ENCODE measurements around the gene JPH2. TPM values are rescaled to one million over a fixed set of nuclear protein-coding genes. Genes with fewer than 3 reads are reported as not detected.
A peak's percentile ranks its signal among the peaks of the same experiment; 100 is the strongest.

Gene JPH2
- total RNA-seq, 1 experiment from 2014 or later = 9.9 TPM

DNA sequence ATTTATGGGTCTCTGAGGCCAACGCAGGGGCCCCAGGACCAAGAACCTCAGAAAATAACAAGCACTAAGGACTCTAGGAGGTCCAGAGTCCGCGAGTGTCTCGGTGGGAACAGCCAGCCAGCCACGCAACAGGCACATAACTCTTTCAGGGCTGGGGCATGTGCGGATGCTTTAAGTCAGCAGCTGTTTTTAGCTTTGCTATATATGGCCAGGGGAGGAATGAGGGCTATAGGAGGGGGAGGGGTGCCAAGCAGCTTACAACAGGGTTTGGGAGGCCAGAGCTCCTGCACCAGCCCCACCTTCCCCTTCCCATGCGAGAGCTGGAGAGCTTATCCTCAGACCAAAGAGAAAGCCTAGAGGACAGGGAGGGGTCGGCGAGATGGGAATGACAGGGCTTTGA lies 6.2 kb downstream of the JPH2 start:
- Histone ChIP-seq H3K4me3 (no peak overlapping the region), H3K36me3 (no peaks in the 10 kb centered on the region), H3K9me3 (no peaks in the 10 kb centered on the region), H3K27me3 (no peaks in the 10 kb centered on the region)
- no peak for DNase-seq

DNA sequence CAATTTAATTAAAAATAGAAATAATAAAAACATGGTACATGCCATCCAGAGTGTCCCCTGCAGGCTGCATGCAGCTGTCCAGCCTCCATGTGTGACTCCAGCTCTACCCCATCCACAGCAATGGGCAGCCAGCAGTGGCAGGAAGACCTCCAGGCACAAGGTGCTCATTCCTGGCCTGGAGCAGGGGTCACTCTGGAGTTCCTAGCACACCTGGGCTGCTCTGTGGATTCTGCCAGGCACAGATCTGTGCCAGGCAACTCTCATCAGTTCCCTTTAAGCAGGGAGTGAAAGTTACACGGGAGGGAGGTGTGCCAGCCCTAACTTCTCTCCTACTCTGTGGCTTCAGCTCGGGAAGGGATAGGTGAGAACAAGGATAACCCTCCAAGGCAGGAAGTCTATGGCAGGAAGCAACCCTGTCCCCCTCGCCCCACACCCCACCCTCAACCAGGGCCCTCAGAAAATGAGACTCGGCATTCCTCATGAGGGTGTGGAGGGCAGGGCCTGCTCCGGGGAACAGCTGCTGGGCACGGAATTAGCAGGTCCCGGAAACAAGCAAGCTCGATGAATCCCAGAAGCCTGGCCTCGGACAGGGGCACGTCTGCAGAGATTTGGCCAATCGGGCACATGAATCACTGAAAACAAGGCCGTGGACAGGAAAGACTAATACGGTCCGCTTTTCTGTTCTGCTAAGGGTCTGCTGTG lies 10.0 kb downstream of the JPH2 start:
- no peaks in the 10 kb centered on the region for H3K27me3 ChIP-seq
- H3K36me3 ChIP-seq = no peaks in the 10 kb centered on the region
- DNase-seq = peak; percentile 34
- no peak overlapping the region for H3K4me3 ChIP-seq
- no peaks in the 10 kb centered on the region for H3K9me3 ChIP-seq

DNA sequence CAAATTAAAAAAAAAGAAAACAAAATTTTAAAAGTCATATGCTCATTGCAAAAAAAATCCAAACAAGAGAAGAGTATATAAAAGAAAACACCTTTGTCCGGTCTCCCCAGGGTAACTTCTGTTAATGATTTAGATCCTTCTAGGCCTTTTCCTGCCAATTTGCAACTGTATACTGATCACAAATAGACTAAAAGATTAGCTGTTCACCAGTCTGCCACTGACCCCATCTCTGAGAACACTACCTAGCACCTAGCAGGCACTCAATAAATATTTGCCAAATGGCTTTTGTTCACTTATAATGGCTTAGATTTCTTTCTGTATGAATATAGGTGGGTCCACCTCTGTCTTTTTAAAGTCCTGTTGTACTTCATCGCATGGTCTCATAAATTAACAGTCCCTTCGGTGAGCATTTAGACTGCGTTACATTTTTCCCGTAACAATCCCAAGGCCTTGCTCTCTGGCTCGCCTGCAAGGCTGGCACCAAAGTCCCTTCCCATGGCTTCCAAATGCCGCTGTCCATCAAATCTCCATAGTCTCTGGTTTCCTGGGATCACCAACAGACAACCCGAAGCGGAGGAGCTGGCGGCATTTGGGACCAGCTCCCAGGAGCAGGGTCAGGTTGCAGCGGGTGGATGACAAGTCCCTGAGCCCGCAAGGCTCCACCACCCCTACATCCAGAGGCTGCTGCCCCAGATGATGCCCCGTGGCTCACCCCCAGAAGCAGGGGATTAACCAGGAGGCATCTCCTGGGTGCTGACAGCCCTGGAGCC lies 11.8 kb downstream of the JPH2 start:
- Histone ChIP-seq H3K9me3 (no peaks in the 10 kb centered on the region), H3K27me3 (no peaks in the 10 kb centered on the region), H3K4me3 (no peak overlapping the region), H3K36me3 (peaks cover under 1% of the 10 kb centered on the region; the same call in 1 of the 2 replicates)
- no peak for DNase-seq

DNA sequence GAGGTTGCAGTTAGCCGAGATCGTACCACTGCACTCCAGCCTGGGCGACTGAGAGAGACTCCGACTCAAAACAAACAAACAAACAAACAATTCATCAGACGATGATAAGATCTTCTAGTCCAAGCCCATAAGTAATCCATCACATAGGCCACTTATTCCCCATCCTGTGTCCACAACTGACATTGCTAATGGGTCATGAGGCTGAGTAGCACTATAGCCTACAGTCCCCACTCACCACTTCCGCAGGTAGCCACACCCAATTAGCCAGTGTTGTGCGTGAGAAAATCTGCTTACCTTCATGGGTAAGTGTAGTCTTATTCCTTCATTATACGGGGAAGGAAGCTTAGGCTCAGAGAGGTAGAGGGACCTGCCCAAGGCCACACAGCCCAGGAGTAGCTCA lies 13.1 kb downstream of the JPH2 start:
- Histone ChIP-seq H3K36me3 (peaks cover 4% of the 10 kb centered on the region; the same call in 1 of the 2 replicates), H3K9me3 (no peaks in the 10 kb centered on the region), H3K27me3 (no peaks in the 10 kb centered on the region), H3K4me3 (no peak overlapping the region)
- no peak for DNase-seq

DNA sequence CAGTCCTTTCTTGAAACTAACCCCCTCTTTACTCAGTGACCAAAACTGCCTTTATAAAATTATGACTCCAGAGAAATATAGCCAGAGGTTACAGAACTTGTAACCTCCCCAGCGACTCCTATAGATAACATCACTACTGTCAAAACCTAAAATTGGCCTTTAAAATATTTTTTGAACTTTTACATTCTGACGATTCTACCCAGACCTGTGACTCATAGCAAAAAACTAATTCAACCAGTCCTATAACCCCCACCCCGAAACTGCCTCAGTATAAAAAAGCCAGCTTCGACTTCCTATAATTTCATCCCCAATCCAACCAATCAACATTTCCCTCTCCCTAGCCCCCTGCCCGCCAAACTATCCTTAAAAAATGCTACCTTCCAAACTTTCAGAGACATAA lies 13.9 kb downstream of the JPH2 start:
- Histone ChIP-seq H3K36me3 (peaks cover 4% of the 10 kb centered on the region; the same call in 1 of the 2 replicates), H3K27me3 (no peaks in the 10 kb centered on the region), H3K4me3 (no peak overlapping the region), H3K9me3 (no peaks in the 10 kb centered on the region)
- no peak for DNase-seq

DNA sequence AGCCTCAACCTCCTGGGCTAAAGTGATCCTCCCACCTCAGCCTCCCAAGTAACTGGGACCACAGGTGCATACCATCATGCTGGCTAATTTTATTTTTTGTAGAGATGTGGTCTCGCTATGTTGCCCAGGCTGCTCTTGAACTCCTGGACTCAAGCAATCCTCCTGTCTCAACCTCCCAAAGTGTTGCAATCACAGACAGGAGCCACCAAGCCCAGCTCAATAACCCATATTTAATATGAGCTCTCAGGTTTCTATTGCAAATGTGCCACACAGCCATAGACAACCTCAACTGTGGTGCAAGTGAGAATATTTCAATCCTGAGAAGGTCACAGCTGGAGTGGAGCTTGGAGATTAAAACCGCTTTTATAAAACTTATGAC lies 14.4 kb downstream of the JPH2 start:
- H3K9me3 ChIP-seq = no peaks in the 10 kb centered on the region
- H3K27me3 ChIP-seq = no peaks in the 10 kb centered on the region
- H3K36me3 ChIP-seq = peaks cover 4% of the 10 kb centered on the region; the same call in 1 of the 2 replicates
- H3K4me3 ChIP-seq = no peak overlapping the region
- no peak for DNase-seq

DNA sequence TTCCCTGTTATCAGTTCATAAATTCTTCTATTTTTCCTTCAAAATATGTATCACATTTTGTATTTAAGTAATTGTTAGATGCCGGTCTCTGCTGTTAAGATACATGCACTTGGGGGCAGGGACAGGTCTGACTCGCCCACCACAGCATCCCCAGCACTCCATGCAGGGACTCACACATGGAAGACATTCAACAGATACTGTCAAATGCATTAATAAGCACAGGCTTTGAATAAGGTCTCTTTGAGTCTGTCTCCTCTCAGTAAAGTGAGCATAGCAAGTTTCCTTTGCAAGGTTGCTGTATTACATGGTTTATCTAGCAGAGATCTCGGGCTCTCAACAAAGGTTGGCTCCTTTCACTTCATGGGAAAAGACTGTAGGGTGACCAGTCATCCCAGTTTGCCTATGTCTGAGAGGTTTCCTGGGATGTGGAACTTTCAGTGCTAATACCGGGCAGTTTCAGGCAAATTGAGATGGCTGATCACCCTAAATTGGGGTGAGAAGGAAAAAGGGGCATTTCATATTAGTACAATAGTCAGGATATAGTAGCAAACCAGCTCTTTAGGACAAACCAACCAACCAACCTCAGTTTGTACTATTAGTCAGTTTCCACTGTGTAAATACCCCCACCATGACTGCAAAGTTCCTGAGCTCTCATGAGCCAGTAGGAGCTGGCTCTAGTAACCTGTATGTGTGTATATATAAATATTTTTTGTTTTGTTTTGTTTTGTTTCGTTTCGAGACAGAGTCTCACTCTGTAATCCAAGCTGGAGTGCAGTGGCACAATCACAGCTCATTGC lies 15.0 kb downstream of the JPH2 start:
- DNase-seq = no peak
- Histone ChIP-seq H3K4me3 (no peak overlapping the region), H3K36me3 (peaks cover 4% of the 10 kb centered on the region; the same call in 1 of the 2 replicates), H3K27me3 (no peaks in the 10 kb centered on the region), H3K9me3 (no peaks in the 10 kb centered on the region)

DNA sequence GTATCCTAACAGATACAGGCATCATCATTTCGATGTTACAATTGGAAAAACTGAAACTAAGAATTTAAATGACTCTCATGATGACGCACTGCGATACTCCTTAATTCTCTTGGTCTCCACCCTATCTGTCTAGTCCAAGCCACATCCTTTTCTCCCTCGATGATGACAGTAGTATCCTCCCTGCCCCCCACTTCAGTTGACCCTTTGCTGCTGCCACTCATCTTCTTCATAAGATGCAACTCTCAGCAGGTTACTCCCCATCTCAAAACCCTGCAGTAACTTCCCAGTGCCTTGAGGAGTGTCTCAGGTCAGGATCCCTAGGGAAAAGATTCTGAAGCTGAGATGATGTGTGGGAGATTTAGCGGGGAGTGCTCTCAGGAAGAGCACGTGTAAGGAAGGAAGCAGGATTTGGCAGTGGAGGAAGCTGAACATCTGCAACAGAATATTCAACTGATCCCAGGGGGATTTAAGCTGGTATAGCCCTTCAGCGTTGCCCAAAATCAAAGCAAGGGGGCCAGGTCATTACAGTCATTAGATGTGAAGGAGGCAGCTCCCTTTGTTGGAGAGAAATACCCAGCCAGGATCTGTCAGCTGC lies 16.1 kb downstream of the JPH2 start:
- DNase-seq = peak; percentile 18
- Histone ChIP-seq H3K36me3 (peaks cover 4% of the 10 kb centered on the region; the same call in 1 of the 2 replicates), H3K4me3 (no peak overlapping the region), H3K27me3 (no peaks in the 10 kb centered on the region), H3K9me3 (no peaks in the 10 kb centered on the region)

DNA sequence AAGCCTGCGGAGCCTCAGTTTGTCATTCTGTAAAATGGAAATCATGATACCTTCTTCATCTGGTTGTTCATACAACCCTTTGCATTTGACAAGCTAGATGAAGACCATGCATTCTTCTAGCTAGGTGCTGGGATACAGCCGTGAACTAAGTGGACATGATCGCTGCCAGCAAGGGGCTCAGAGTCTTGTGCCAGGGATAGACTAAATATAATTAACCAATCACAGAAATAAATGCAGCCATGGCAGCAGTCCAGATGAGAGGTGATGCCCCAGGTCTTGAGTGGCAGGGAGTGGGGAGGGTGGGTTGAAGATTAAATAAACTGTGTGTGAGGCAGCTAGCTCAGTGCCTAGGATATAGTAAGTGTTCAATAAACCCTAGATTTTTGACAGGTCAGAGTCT lies 19.3 kb downstream of the JPH2 start:
- DNase-seq = no peak
- no peaks in the 10 kb centered on the region for H3K27me3 ChIP-seq
- no peak overlapping the region for H3K4me3 ChIP-seq
- no peaks in the 10 kb centered on the region for H3K9me3 ChIP-seq
- peaks cover 4% of the 10 kb centered on the region; the same call in 1 of the 2 replicates for H3K36me3 ChIP-seq

DNA sequence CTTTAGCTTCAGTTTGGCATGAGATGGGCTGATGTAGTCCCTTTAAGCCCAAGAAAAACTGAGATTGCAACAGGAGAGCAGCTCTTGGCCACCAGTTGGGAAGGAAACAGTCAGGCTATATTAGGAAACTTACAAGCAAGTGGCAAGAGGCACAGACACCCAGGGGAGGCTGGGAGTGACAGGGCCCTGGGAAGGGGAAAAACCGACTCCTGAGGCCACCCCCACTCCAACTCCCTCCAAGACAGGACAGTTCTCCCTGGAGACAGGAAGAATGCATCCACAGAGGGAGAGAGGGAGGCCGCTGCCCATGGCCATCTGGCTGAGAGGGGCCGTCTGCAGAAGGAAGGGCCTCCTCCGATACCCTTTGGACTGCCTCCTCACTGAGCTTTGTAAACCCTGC lies 20.5 kb downstream of the JPH2 start:
- DNase-seq = peak; percentile 87
- H3K36me3 ChIP-seq = peaks cover 4% of the 10 kb centered on the region; the same call in 1 of the 2 replicates
- H3K4me3 ChIP-seq = no peak overlapping the region
- no peaks in the 10 kb centered on the region for H3K9me3 ChIP-seq
- H3K27me3 ChIP-seq = no peaks in the 10 kb centered on the region

DNA sequence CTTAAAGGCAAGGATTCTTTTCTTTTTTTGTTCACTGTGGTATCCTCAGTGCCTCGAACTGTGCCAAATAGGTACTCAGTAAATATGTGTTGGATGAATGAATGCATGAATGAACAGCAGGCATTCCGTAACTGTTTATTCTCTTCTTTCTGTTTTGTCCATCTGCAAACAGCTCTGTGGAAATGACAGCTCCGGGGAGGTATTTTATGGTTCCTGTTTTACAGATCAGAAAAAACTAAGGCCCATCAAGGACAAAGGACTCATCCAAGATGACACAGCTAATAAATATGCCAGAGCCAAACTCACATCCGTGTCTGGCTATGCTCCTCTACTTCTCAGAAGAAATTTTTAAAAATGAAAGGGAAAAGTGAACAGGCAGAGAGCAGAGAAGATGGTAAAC lies 21.0 kb downstream of the JPH2 start:
- Histone ChIP-seq H3K4me3 (no peak overlapping the region), H3K27me3 (no peaks in the 10 kb centered on the region), H3K36me3 (peaks cover 4% of the 10 kb centered on the region; the same call in 1 of the 2 replicates), H3K9me3 (no peaks in the 10 kb centered on the region)
- DNase-seq = peak; percentile 59

DNA sequence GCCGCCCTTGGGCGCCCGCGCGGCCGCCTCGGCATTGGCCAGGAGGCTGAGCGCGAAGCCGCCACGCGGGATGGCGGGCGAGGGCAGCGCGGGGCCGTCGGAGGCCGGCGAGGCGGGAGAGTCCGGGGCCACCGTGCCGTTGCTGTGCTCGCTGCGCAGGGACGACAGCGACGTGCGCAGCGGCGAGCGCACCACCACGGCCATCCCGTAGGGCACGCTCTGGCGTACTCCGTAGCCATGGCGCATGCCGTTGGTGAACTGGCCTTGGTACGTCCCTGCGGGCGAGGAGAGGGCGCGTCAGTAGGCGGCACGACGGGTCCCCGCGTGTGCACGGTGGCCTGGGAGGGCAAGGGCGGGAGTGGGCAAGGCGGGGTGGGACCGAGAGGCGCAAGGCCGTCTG lies 26.9 kb downstream of the JPH2 start:
- Histone ChIP-seq H3K9me3 (no peaks in the 10 kb centered on the region), H3K27me3 (no peaks in the 10 kb centered on the region), H3K36me3 (no peaks in the 10 kb centered on the region), H3K4me3 (no peak overlapping the region)
- DNase-seq = no peak

DNA sequence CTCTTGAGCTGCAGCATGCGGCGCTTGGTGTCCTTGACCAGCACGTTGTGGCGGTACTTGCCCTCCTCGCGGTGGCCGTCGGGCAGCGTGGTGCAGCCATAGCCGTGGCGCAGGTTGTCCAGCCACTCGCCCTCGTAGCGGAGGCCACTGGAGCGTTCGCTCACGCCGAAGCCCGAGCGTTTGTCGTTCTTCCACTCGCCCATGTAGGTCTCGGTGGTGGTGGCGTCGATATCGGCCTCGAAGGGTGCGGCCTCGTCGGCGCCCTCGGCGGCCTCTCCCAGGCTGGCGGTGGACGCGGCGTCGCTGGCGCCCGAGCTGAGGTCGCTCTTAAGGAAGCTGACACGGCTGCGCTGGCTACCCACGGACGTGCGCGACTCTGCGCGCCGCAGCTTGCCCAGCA lies 27.3 kb downstream of the JPH2 start:
- H3K9me3 ChIP-seq = no peaks in the 10 kb centered on the region
- DNase-seq = no peak

DNA sequence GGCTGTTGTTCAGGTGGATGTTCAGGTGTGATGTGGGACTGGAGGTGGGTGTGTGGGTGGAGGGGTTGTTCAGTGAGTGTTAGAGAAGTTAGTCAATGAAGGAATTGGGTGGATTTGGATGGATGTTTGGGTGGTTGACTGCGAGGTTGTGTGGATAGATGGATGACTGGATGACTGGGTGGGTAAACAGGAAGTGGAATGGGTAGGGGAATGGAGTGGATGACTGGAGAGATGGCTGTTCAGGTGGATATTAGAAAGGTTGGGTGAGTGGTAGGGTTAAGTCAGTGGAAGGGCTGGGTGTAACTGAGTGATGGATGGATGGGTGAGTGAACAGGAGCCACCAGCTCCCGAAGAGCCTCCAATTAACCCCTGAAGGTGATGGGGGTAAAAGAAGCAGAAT lies 27.9 kb downstream of the JPH2 start:
- Histone ChIP-seq H3K27me3 (no peaks in the 10 kb centered on the region), H3K4me3 (no peak overlapping the region), H3K9me3 (no peaks in the 10 kb centered on the region), H3K36me3 (no peaks in the 10 kb centered on the region)
- no peak for DNase-seq

More for the DNA sequence above, 27.3 kb downstream of the JPH2 start:
- Histone ChIP-seq H3K27me3 (no peaks in the 10 kb centered on the region), H3K36me3 (no peaks in the 10 kb centered on the region), H3K4me3 (no peak overlapping the region)

DNA sequence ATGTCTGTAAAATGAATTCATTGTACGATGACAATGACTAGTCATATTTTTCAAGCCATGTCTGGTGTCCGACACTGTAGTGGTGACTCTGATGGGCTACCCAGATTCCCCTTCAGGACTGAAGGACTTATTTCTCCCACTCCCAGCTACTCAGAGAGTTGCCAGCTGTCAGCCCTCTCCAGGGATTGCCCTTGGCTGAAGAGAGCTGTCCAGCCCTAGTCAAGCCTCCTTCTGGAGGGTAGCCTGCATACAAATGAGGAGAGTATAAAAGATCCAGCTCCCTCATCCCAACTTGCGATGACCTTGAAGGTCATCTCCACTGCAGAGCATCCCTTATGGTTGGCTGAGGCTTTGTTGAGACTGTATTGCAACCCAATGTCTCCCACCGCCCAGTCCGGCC lies 29.9 kb downstream of the JPH2 start:
- no peaks in the 10 kb centered on the region for H3K9me3 ChIP-seq
- no peak overlapping the region for H3K4me3 ChIP-seq
- no peaks in the 10 kb centered on the region for H3K27me3 ChIP-seq
- no peak for DNase-seq
- no peaks in the 10 kb centered on the region for H3K36me3 ChIP-seq

DNA sequence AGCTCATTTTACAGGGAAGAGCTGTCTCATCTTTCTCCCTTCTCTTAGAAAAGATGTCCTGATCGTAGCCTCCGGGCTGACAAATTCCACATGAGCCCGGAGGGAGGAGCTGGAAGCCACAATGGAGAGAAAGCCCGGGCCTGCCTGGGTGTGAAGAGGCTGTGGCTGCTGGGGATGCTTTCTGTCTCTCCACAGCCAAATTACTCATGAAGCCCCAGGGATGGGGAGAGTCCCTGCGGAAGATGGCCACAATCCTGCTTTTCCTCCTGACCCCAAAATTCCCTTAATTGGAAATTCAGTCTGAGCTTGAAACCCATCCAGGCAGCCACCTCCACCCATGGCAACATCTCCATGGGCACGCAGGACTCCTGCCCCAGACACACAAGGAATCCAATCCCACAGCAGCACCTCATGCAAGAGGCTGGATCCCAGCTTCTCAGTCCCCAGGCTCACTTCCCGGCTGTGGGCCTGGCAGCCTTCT lies 32.4 kb downstream of the JPH2 start:
- DNase-seq = peak; percentile 71
- H3K4me3 ChIP-seq = no peak overlapping the region
- no peaks in the 10 kb centered on the region for H3K27me3 ChIP-seq
- no peaks in the 10 kb centered on the region for H3K36me3 ChIP-seq
- no peaks in the 10 kb centered on the region for H3K9me3 ChIP-seq

DNA sequence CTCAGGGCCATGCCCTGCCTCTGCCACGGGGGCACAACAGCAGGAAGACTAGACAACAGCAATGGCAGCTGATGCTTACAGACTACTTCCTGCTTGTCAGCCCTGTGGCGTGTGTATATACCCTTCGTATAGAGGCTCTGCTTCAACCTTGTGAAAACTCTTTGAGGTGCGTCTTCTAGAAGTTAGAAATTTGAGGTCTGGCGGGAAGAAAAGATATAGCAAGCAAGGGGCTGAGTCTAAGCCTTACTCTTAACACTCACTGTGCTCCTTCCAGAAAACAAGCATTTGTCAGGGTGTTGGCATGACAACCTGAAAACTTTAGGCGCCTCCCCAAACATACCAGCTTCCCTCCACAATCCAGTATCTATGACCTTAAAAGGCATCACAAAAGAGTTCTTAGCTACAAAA lies 33.3 kb downstream of the JPH2 start:
- no peaks in the 10 kb centered on the region for H3K36me3 ChIP-seq
- H3K27me3 ChIP-seq = no peaks in the 10 kb centered on the region
- no peak overlapping the region for H3K4me3 ChIP-seq
- DNase-seq = no peak
- no peaks in the 10 kb centered on the region for H3K9me3 ChIP-seq

Data from MG63 (cell line).